RWPE2 (cell line): ENCODE measurements around the gene SNRPA1.

Source experiments
- ATAC-seq: fragments of 200-7000 bp; cut with Tn5 transposase; 3 replicates; pipeline ENCODE4 v1.9.1; 2021; ENCODE audit warnings: low read depth
- DNase-seq: peaks from one replicate; pipeline ENCODE4 v3.0.0-alpha.2; 2020; ENCODE audit warnings: low spot score
- H3K27ac ChIP-seq: fragments of 450-650 bp; 2 replicates; pipeline ENCODE4 v1.5.1; 2017; ENCODE audit warnings: mild to moderate bottlenecking; ENCODE audit not compliant: poor library complexity, severe bottlenecking
- H3K27me3 ChIP-seq: fragments of 250-450 bp; sonication (Bioruptor Pico); 2 replicates; pipeline ENCODE4 v1.5.1; 2021; ENCODE audit warnings: mild to moderate bottlenecking, moderate library complexity; ENCODE audit not compliant: insufficient read depth, poor library complexity, severe bottlenecking
- H3K36me3 ChIP-seq: fragments of 250-450 bp; sonication (Bioruptor Pico); 2 replicates; pipeline ENCODE4 v1.5.1; 2020; ENCODE audit warnings: low read depth, mild to moderate bottlenecking, moderate library complexity
- H3K4me1 ChIP-seq: fragments of 250-450 bp; sonication (Bioruptor Pico); 2 replicates; pipeline ENCODE4 v1.5.1; 2021; ENCODE audit warnings: mild to moderate bottlenecking, moderate library complexity; ENCODE audit not compliant: insufficient read depth, poor library complexity, severe bottlenecking
- H3K4me3 ChIP-seq: fragments of 250-450 bp; sonication (Bioruptor Pico); 2 replicates; pipeline ENCODE4 v1.5.1; 2021; ENCODE audit warnings: mild to moderate bottlenecking, moderate library complexity; ENCODE audit not compliant: severe bottlenecking
- H3K9me3 ChIP-seq: fragments of 250-450 bp; sonication (Bioruptor Pico); 2 replicates; pipeline ENCODE4 v1.5.1; 2021; ENCODE audit warnings: mild to moderate bottlenecking, moderate library complexity; ENCODE audit not compliant: severe bottlenecking
- CTCF ChIP-seq: fragments of 450-650 bp; IDR thresholded peaks from one replicate; pipeline ENCODE4 v1.5.1; 2017; ENCODE audit warnings: mild to moderate bottlenecking, moderate library complexity; ENCODE audit not compliant: poor library complexity, severe bottlenecking

SNRPA1 gene

GRCh38 chr15:101309436-101310160 is 14.6 kb upstream of the SNRPA1 start:
- DNase-seq (peak; percentile 72), ATAC-seq (0 out of 3 replicates have a peak, but pooled peaks have one; percentile 5)
- TF ChIP-seq CTCF = no peak
- Histone ChIP-seq H3K9me3 (no peaks in the 10 kb centered on the region), H3K27ac (no peak overlapping the region), H3K4me1 (no peaks in the 10 kb centered on the region), H3K4me3 (no peak overlapping the region), H3K36me3 (no peaks in the 10 kb centered on the region), H3K27me3 (no peaks in the 10 kb centered on the region)

DNA sequence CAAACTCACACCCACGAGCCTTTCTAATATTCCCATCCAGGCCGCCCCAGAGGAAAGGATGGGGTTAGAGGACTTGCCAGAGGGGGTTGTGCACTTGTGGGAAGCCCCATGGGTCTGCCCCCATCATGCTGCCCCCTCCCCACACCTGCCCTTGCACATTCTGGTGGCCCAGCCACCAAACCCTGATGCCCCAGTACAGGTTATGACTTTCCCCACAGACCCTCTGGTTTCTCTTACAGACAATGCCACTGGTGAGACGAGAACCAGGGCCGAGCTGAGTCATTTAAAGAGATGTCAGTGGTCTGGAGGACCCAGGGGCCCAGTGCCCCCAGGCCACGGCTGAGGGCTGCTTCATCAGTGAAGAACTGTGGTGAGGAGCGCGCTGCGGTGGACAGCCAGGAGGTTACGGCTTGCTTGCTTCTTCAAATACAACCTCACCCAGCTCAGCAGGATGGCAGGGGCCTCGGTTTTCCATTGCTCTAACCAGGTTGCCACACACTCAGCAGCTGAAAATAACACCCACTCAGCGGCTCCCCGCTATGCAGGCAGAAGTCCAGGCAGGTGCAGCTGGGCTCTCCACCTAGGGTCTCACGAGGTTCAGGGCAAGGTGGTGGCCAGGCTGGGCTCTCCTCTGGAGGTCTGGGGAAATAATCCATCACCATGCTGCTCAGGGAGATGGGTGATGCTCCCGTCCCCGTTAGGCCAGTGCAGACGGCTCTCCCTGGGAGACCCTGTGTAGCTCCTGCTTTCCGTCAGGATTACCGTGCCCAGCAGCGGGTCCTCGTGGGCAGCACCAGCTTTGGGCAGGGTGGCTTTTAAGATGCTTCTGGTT is 13.8 kb upstream of the SNRPA1 start:
- H3K36me3 ChIP-seq = no peaks in the 10 kb centered on the region
- no peak overlapping the region for H3K4me3 ChIP-seq
- H3K9me3 ChIP-seq = no peaks in the 10 kb centered on the region
- DNase-seq (peak; percentile 67), ATAC-seq (no peak)
- TF ChIP-seq CTCF = no peak
- H3K4me1 ChIP-seq = no peaks in the 10 kb centered on the region
- H3K27me3 ChIP-seq = no peaks in the 10 kb centered on the region
- H3K27ac ChIP-seq = no peak overlapping the region

DNA sequence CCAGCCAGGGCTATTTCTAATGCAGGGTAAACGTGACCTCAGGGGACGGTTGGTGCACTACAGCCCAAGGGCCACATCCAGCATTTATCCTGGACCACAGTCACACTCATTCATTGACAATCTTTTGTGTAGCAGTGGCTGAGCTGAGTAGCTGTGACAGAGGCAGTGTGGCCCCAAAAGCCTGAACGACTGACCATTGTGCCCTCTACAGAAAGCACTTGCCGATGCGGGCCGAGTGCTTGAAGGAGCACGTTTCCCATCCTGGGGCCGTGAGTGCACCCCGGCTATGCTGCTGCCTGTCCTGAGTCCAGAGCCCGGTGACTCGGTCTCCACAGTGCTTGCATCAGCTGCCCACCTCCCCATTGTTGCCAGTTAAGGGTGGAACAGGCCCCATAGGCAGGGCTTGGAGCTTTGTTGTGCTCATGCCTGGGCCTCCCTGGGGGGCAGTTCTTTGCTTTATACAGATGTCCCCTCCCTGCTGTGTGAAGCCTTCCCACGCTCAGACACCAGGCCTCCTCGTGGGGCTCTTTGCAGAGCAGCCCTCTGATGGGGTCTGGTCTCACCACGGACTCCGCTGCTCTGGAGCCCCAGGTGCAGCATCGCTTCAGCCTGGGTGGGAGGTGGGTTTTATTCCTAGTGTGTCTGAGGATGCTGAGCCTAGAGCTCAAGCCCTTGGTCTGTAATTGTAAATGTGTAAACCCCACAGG is 13.0 kb upstream of the SNRPA1 start:
- H3K36me3 ChIP-seq = no peaks in the 10 kb centered on the region
- H3K9me3 ChIP-seq = no peaks in the 10 kb centered on the region
- DNase-seq = peak; percentile 76
- no peak overlapping the region for H3K4me3 ChIP-seq
- no peak for ATAC-seq
- no peak overlapping the region for H3K27ac ChIP-seq
- no peak for TF ChIP-seq CTCF
- H3K4me1 ChIP-seq = no peaks in the 10 kb centered on the region
- no peaks in the 10 kb centered on the region for H3K27me3 ChIP-seq

GRCh38 chr15:101307048-101307896 is 12.2 kb upstream of the SNRPA1 start:
- no peak overlapping the region for H3K27ac ChIP-seq
- ATAC-seq (0 out of 3 replicates have a peak, but pooled peaks have one; percentile 18), DNase-seq (peak; percentile 73)
- no peaks in the 10 kb centered on the region for H3K4me1 ChIP-seq
- H3K9me3 ChIP-seq = no peaks in the 10 kb centered on the region
- no peak overlapping the region for H3K4me3 ChIP-seq
- TF ChIP-seq CTCF = no peak
- H3K27me3 ChIP-seq = no peaks in the 10 kb centered on the region
- H3K36me3 ChIP-seq = no peaks in the 10 kb centered on the region
